GM23338 (cell line): ENCODE results near the gene CFLAR. TPM values are rescaled to one million over a fixed set of nuclear protein-coding genes. Genes with fewer than 3 reads are reported as not detected.

Experiments used
- ATAC-seq: fragments of 200-7000 bp; cut with Tn5 transposase; 3 replicates; pipeline ENCODE4 v1.9.1; 2020
- DNase-seq: peaks from one replicate; pipeline ENCODE4 v3.0.0-alpha.2; 2015; ENCODE audit warnings: low spot score
- H2AFZ ChIP-seq: fragments of 200-600 bp; sonication (generic); 2 replicates; pipeline ENCODE4 v1.8.0; 2016; ENCODE audit warnings: antibody characterized with exemption, mild to moderate bottlenecking, moderate library complexity
- H3F3A ChIP-seq: fragments of 200-600 bp; sonication (generic); replicated peaks from 2 replicates; pipeline ENCODE4 v1.8.0; 2017; ENCODE audit warnings: antibody characterized with exemption, mixed run types, low read depth
- H3K27ac ChIP-seq: fragments of 200-600 bp; sonication (generic); 2 replicates; pipeline ENCODE4 v1.6.1; 2016; ENCODE audit warnings: low read depth
- H3K27me3 ChIP-seq: fragments of 200-600 bp; sonication (generic); 2 replicates; pipeline ENCODE4 v1.8.0; 2016; ENCODE audit warnings: mild to moderate bottlenecking, mixed run types, moderate library complexity; ENCODE audit not compliant: insufficient read depth
- H3K36me3 ChIP-seq: fragments of 200-600 bp; sonication (generic); 2 replicates; pipeline ENCODE4 v1.8.0; 2016; ENCODE audit warnings: mild to moderate bottlenecking; ENCODE audit not compliant: insufficient read depth
- H3K4me1 ChIP-seq: fragments of 200-600 bp; sonication (generic); 2 replicates; pipeline ENCODE4 v1.8.0; 2016; ENCODE audit warnings: mild to moderate bottlenecking, moderate library complexity; ENCODE audit not compliant: insufficient read depth
- H3K4me2 ChIP-seq: fragments of 200-600 bp; sonication (generic); 2 replicates; pipeline ENCODE4 v1.7.1; 2017; ENCODE audit warnings: mixed run types
- H3K4me3 ChIP-seq: fragments of 200-600 bp; sonication (generic); 2 replicates; pipeline ENCODE4 v1.6.1; 2016; ENCODE audit warnings: mixed run types
- H3K79me2 ChIP-seq: fragments of 200-600 bp; sonication (generic); replicated peaks from 2 replicates; pipeline ENCODE4 v1.8.0; 2017; ENCODE audit warnings: mild to moderate bottlenecking; ENCODE audit not compliant: insufficient read depth
- H3K9me2 ChIP-seq: fragments of 200-600 bp; sonication (generic); 2 replicates; pipeline ENCODE4 v1.8.0; 2017; ENCODE audit not compliant: insufficient read depth
- H4K20me1 ChIP-seq: fragments of 200-600 bp; sonication (generic); replicated peaks from 2 replicates; pipeline ENCODE4 v1.8.0; 2017; ENCODE audit warnings: mild to moderate bottlenecking; ENCODE audit not compliant: insufficient read depth
- H3K27ac Mint-ChIP-seq: 2 replicates; pipeline ENCODE4 v1.8.0; 2020; ENCODE audit warnings: inconsistent platforms, mild to moderate bottlenecking, moderate library complexity, mixed read lengths
- H3K27me3 Mint-ChIP-seq: 3 replicates; pipeline ENCODE4 v1.8.0; 2022; ENCODE audit warnings: low read depth, mild to moderate bottlenecking, moderate library complexity, mixed read lengths, inconsistent platforms; ENCODE audit not compliant: insufficient read depth, poor library complexity
- H3K36me3 Mint-ChIP-seq: 3 replicates; pipeline ENCODE4 v1.8.0; 2021; ENCODE audit warnings: low read depth, mild to moderate bottlenecking, inconsistent platforms, moderate library complexity, mixed read lengths
- H3K4me1 Mint-ChIP-seq: 3 replicates; pipeline ENCODE4 v1.8.0; 2020; ENCODE audit warnings: mild to moderate bottlenecking, inconsistent platforms, mixed read lengths
- H3K4me3 Mint-ChIP-seq: 3 replicates; pipeline ENCODE4 v1.8.0; 2021; ENCODE audit warnings: moderate library complexity, mild to moderate bottlenecking, inconsistent platforms, mixed read lengths
- H3K9me3 Mint-ChIP-seq: 3 replicates; pipeline ENCODE4 v1.8.0; 2020; ENCODE audit warnings: moderate library complexity, mild to moderate bottlenecking, inconsistent platforms, mixed read lengths
- CREB1 ChIP-seq: fragments of 250-450 bp; sonication (Bioruptor Pico); IDR thresholded peaks from 2 replicates; pipeline ENCODE4 v1.5.0; 2020; ENCODE audit warnings: low read depth, mild to moderate bottlenecking, moderate library complexity
- CTCF ChIP-seq, 2 experiments: fragments of 200-600 bp in 1 of 2; sonication (generic) in 1 of 2; conservative IDR thresholded peaks; 2 replicates each; pipeline versions ENCODE4 v1.5.1 to v1.6.1; 2016 to 2017; ENCODE audit warnings: antibody characterized with exemption in 2 of 2, low read depth in 2 of 2, mild to moderate bottlenecking in 2 of 2, moderate library complexity in 1 of 2
- ETS1 ChIP-seq: IDR thresholded peaks from 2 replicates; pipeline ENCODE4 v1.6.1; 2016; ENCODE audit warnings: antibody characterized with exemption
- EZH2 ChIP-seq: fragments of 200-600 bp; sonication (generic); IDR thresholded peaks from one replicate; pipeline ENCODE4 v1.8.0; 2017; ENCODE audit warnings: antibody characterized with exemption, mild to moderate bottlenecking, low read depth; ENCODE audit not compliant: unreplicated experiment
- EZH2phosphoT487 ChIP-seq: fragments of 200-600 bp; sonication (generic); IDR thresholded peaks from one replicate; pipeline ENCODE4 v1.8.1; 2018; ENCODE audit warnings: antibody characterized with exemption; ENCODE audit not compliant: unreplicated experiment
- JUNB ChIP-seq: IDR thresholded peaks from one replicate; pipeline ENCODE4 v1.6.1; 2016; ENCODE audit warnings: antibody characterized with exemption; ENCODE audit not compliant: unreplicated experiment
- NANOG ChIP-seq: IDR thresholded peaks from 2 replicates; pipeline ENCODE4 v1.6.1; 2016; ENCODE audit warnings: antibody characterized with exemption, borderline replicate concordance
- POLR2AphosphoS5 ChIP-seq: IDR thresholded peaks from 2 replicates; pipeline ENCODE4 v1.6.1; 2016; ENCODE audit warnings: antibody characterized with exemption, low read depth
- STAT1 ChIP-seq: IDR thresholded peaks from one replicate; pipeline ENCODE4 v1.6.1; 2016; ENCODE audit warnings: antibody characterized with exemption; ENCODE audit not compliant: unreplicated experiment
- ZNF114 ChIP-seq: fragments of 250-450 bp; sonication (Bioruptor Pico); IDR thresholded peaks from 2 replicates; pipeline ENCODE4 v1.5.0; 2020; ENCODE audit warnings: mild to moderate bottlenecking, moderate library complexity
- ZNF331 ChIP-seq: fragments of 250-450 bp; sonication (Bioruptor Pico); IDR thresholded peaks from 2 replicates; pipeline ENCODE4 v1.5.0; 2020; ENCODE audit warnings: low read depth, mild to moderate bottlenecking, moderate library complexity
- polyA plus RNA-seq: library from polyadenylated mRNA; unstranded; fragments of >200 nt; fragmentation: Nextera tagmentation; extraction: Ambion mirVana; gene quantifications from 2 replicates; pipeline ENCODE4 v1.2.1, GENCODE V29; 2016
- total RNA-seq: library from RNA; depleted of rRNA; stranded (reverse); fragments of >200 nt; shearing (Covaris generic); gene quantifications from 2 replicates; pipeline ENCODE4 v1.2.3, GENCODE V29; 2014
- TF ChIP-seq, protein P1 (sequence below): IDR thresholded peaks from one replicate; pipeline ENCODE4 v1.6.1; 2018; ENCODE audit warnings: antibody characterized with exemption; ENCODE audit not compliant: unreplicated experiment
- TF ChIP-seq, protein P2 (sequence below): fragments of 250-450 bp; sonication (Bioruptor Pico); IDR thresholded peaks from 2 replicates; pipeline ENCODE4 v1.5.0; 2020; ENCODE audit warnings: mild to moderate bottlenecking, moderate library complexity

Gene CFLAR
- total and polyA plus RNA-seq, 2 experiments from 2014 or later: 10.1 to 15.1 TPM

DNA sequence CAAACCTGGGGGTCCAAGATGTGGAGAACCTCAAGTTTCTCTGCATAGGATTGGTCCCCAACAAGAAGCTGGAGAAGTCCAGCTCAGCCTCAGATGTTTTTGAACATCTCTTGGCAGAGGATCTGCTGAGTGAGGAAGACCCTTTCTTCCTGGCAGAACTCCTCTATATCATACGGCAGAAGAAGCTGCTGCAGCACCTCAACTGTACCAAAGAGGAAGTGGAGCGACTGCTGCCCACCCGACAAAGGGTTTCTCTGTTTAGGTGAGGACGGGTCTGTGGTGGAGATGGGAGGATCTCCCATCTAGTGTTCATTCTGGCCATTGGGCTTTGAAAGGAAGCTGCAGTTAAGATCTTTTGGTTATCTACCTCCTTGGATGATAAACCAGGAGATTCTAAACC lies 69.9 kb downstream of the CFLAR start:
- no peaks in the 10 kb centered on the region for H3F3A ChIP-seq
- H3K79me2 ChIP-seq: no peaks in the 10 kb centered on the region
- Mint-ChIP-seq H3K4me1 (peaks cover 6% of the 10 kb centered on the region; the same call in 2 of the 3 replicates), H3K9me3 (no peaks in the 10 kb centered on the region), H3K27me3 (peaks cover 6% of the 10 kb centered on the region), H3K4me3 (no peak overlapping the region), H3K27ac (no peak overlapping the region), H3K36me3 (peaks cover 6% of the 10 kb centered on the region; the same call in 1 of the 3 replicates)
- TF ChIP-seq ETS1: no peak
- no peak for TF ChIP-seq EZH2
- TF ChIP-seq NANOG: no peak
- TF ChIP-seq ZNF114 (CRISPR knock-in tag): no peak
- no peak for TF ChIP-seq EZH2phosphoT487
- TF ChIP-seq ZNF331 (CRISPR knock-in tag): no peak
- TF ChIP-seq, protein P1, sequence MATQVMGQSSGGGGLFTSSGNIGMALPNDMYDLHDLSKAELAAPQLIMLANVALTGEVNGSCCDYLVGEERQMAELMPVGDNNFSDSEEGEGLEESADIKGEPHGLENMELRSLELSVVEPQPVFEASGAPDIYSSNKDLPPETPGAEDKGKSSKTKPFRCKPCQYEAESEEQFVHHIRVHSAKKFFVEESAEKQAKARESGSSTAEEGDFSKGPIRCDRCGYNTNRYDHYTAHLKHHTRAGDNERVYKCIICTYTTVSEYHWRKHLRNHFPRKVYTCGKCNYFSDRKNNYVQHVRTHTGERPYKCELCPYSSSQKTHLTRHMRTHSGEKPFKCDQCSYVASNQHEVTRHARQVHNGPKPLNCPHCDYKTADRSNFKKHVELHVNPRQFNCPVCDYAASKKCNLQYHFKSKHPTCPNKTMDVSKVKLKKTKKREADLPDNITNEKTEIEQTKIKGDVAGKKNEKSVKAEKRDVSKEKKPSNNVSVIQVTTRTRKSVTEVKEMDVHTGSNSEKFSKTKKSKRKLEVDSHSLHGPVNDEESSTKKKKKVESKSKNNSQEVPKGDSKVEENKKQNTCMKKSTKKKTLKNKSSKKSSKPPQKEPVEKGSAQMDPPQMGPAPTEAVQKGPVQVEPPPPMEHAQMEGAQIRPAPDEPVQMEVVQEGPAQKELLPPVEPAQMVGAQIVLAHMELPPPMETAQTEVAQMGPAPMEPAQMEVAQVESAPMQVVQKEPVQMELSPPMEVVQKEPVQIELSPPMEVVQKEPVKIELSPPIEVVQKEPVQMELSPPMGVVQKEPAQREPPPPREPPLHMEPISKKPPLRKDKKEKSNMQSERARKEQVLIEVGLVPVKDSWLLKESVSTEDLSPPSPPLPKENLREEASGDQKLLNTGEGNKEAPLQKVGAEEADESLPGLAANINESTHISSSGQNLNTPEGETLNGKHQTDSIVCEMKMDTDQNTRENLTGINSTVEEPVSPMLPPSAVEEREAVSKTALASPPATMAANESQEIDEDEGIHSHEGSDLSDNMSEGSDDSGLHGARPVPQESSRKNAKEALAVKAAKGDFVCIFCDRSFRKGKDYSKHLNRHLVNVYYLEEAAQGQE: no peak
- no peak for TF ChIP-seq POLR2AphosphoS5
- TF ChIP-seq JUNB: no peak
- TF ChIP-seq, protein P2, sequence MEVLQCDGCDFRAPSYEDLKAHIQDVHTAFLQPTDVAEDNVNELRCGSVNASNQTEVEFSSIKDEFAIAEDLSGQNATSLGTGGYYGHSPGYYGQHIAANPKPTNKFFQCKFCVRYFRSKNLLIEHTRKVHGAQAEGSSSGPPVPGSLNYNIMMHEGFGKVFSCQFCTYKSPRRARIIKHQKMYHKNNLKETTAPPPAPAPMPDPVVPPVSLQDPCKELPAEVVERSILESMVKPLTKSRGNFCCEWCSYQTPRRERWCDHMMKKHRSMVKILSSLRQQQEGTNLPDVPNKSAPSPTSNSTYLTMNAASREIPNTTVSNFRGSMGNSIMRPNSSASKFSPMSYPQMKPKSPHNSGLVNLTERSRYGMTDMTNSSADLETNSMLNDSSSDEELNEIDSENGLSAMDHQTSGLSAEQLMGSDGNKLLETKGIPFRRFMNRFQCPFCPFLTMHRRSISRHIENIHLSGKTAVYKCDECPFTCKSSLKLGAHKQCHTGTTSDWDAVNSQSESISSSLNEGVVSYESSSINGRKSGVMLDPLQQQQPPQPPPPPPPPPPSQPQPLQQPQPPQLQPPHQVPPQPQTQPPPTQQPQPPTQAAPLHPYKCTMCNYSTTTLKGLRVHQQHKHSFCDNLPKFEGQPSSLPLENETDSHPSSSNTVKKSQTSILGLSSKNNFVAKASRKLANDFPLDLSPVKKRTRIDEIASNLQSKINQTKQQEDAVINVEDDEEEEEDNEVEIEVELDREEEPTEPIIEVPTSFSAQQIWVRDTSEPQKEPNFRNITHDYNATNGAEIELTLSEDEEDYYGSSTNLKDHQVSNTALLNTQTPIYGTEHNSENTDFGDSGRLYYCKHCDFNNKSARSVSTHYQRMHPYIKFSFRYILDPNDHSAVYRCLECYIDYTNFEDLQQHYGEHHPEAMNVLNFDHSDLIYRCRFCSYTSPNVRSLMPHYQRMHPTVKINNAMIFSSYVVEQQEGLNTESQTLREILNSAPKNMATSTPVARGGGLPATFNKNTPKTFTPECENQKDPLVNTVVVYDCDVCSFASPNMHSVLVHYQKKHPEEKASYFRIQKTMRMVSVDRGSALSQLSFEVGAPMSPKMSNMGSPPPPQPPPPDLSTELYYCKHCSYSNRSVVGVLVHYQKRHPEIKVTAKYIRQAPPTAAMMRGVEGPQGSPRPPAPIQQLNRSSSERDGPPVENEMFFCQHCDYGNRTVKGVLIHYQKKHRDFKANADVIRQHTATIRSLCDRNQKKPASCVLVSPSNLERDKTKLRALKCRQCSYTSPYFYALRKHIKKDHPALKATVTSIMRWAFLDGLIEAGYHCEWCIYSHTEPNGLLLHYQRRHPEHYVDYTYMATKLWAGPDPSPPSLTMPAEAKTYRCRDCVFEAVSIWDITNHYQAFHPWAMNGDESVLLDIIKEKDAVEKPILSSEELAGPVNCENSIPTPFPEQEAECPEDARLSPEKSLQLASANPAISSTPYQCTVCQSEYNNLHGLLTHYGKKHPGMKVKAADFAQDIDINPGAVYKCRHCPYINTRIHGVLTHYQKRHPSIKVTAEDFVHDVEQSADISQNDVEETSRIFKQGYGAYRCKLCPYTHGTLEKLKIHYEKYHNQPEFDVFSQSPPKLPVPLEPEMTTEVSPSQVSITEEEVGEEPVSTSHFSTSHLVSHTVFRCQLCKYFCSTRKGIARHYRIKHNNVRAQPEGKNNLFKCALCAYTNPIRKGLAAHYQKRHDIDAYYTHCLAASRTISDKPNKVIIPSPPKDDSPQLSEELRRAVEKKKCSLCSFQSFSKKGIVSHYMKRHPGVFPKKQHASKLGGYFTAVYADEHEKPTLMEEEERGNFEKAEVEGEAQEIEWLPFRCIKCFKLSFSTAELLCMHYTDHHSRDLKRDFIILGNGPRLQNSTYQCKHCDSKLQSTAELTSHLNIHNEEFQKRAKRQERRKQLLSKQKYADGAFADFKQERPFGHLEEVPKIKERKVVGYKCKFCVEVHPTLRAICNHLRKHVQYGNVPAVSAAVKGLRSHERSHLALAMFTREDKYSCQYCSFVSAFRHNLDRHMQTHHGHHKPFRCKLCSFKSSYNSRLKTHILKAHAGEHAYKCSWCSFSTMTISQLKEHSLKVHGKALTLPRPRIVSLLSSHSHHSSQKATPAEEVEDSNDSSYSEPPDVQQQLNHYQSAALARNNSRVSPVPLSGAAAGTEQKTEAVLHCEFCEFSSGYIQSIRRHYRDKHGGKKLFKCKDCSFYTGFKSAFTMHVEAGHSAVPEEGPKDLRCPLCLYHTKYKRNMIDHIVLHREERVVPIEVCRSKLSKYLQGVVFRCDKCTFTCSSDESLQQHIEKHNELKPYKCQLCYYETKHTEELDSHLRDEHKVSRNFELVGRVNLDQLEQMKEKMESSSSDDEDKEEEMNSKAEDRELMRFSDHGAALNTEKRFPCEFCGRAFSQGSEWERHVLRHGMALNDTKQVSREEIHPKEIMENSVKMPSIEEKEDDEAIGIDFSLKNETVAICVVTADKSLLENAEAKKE: no peak
- TF ChIP-seq CREB1 (CRISPR knock-in tag): no peak
- no peak for TF ChIP-seq STAT1
- TF ChIP-seq CTCF (conservative IDR thresholded peaks at IDR 0.05; ENCODE audit: low read depth in 2 of 2): no peak
- no peaks in the 10 kb centered on the region for H3K27me3 ChIP-seq
- H3K9me2 ChIP-seq: no peaks in the 10 kb centered on the region
- ATAC-seq (no peak), DNase-seq (no peak)
- no peak overlapping the region for H2AFZ ChIP-seq
- H4K20me1 ChIP-seq: no peaks in the 10 kb centered on the region
- H3K4me1 ChIP-seq: no peaks in the 10 kb centered on the region
- H3K4me2 ChIP-seq: no peak overlapping the region
- no peak overlapping the region for H3K4me3 ChIP-seq
- H3K27ac ChIP-seq: no peak overlapping the region
- no peaks in the 10 kb centered on the region for H3K36me3 ChIP-seq
